ENCODE data around the gene TSGA10IP. TPM values are rescaled to one million over a fixed set of nuclear protein-coding genes. Genes with fewer than 3 reads are reported as not detected.

The TSGA10IP gene
- polyA plus RNA-seq, 1 donor, result 0.32 TPM

DNA sequence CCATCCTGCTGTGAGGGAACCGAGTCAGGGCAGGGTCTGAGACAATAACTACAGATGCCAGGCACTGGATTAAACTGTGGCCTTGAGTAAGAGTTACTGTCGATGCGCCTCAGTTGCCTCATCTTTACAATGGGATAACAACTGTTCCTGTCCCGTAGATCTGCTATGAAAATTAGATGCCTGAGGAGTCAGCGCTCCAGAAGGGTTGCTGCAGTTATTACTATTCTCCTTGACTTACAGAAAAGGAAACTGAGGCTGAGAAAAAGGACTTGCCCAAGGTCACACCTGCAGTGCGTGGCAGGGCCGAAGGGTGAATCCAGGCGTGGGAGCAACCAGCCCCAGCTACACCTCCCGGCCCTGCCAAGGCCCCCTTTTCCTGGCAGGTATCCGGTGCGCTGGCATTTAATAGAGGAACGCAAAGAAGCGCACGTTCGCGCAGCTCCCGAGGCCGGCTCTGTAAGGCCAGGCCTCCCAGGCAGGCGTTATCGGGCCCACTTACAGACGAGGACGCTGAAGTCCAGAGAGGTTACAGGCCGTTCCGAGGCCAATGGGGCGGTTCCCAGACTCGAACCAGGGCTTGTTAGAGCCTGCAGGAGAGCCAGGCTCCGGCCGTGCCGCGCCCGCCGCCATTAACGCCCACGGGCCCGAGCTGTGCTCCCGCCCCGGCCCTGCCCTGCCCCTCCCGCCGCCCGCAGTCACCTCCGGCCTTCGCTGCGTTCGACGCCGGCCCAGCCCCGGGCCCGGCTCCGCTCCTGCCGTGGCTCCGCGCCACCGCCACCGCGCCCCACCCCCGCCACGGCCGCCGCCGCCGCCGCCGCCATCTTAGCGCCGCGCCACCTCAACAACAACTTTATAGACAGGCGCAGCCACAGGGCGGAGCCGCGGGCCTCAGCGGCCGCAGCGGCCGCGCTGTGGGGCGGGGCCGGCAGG lies 26.8 kb upstream of the TSGA10IP start, which contains the start of gene C11orf68:
TSS of gene C11orf68 (minus strand) at position 852 of the 930 bp plus-strand sequence. CDS start at position 821, 31 bp downstream.
- peak; percentile 43 for DNase-seq

DNA sequence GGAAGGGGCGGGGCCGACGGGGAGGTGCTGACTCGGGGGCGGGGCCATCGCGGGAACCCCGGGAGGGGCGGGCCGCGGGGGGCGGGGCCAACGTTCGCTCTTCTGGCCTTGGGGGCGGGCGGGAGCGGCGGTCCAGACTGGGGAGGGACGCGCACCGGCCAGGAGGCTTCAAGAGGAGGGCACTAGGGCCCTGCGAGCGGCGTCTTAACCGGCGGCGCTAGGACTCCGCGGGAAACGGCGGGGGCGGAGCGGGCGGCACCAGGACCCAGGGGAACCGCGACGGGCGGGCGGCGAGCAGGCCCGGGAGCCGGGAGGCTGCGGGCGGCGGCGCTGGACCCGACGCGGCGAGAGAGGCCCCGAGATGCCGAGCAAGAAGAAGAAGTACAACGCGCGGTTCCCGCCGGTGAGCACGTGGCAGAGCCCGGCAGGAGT lies 26.1 kb upstream of the TSGA10IP start, which contains the start of gene DRAP1:
TSS of gene DRAP1 (plus strand) at position 286 of the 432 bp plus-strand sequence. CDS start at position 362, 76 bp downstream.
- DNase-seq, result peak; percentile 97

DNA sequence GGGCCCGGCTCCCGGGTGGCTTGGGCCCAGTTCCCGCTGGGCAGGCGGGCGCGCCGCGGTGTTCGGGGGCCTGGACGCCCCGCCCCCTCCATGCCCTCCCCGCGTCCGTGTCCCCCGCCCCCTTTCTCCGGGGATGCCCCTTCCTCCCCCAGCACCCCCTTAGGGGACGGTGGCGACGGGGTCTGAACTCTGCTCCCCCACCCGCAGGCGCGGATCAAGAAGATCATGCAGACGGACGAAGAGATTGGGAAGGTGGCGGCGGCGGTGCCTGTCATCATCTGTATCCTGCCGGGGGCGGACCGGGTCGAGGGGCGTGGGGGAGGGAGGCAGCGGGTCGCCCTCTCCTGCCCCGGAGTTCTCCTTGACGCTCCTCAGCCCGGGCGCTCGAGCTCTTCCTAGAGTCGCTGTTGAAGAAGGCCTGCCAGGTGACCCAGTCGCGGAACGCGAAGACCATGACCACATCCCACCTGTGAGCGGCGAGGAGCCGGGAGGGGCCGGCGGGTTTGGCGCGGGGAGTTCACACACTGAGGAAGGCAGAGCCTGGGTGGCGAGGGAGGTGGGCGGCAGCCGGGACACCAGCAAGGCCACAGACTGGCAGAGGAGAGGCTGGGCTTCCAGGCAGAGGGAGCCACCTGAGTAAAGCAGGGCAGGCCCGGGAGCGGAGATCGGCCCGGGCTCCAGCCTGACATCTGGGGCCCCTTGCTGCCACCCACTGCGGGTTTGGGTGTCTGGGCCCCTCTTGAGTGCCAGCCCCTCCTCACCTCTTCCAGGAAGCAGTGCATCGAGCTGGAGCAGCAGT lies 25.5 kb upstream of the TSGA10IP start:
- no peak for DNase-seq

DNA sequence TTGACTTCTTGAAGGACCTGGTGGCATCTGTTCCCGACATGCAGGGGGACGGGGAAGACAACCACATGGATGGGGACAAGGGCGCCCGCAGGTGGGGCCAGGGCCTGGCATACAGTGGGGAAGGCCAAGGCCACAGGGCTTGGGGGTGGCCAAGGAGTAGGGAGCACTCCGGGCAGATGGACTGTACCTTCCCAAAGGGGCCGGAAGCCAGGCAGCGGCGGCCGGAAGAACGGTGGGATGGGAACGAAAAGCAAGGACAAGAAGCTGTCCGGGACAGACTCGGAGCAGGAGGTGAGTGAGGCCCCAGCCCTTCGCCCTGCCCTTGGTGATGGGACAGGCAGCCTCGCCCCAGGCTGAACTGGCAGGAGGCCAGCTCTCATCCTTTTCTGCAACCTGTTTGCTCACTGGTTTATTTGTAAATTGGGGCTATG lies 24.9 kb upstream of the TSGA10IP start:
- no peak for DNase-seq

DNA sequence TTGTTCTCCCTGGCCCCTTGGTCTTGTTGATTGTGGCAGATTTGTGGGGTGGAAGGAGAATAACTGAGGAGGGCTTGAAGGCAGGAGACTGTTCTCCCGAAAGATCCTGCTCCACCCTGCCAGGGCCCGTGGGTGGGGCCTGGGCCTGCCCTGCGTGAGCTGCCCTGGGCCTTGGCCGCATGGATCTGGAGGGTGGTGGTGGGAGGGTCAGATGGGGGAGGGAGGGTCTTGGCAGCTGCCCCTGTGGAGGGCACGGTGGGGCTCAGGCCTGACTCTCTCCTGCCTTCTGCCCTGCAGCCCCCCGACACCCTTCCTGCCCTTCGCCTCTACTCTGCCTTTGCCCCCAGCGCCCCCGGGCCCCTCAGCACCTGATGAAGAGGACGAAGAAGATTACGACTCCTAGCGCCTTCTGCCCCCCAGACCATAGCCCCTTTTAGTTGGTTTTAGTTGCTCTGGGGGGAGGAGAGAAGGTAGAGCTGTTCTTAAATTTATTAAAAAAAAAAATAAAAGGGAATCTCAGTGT lies 24.2 kb upstream of the TSGA10IP start:
- DNase-seq, result no peak

DNA sequence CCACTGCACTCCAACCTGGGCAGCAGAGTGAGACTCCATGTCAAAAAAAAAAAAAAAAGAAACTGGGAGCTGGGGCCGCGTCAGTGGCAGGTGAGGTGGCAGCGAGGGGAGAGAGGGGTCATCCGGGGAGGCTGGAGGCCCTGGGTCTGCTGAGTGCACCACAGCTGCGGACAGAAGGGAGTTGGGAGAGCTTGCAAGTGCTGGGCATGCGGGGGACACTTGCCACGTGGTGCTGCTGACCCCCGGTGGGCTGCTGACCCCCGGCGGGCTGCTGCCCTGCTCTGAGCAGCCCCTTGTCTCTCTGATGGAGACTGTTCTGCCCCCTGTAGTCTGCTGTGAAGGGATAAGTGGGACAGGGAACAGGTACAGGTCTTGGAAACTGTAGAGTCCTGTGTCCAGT lies 23.4 kb upstream of the TSGA10IP start:
- DNase-seq, result no peak

DNA sequence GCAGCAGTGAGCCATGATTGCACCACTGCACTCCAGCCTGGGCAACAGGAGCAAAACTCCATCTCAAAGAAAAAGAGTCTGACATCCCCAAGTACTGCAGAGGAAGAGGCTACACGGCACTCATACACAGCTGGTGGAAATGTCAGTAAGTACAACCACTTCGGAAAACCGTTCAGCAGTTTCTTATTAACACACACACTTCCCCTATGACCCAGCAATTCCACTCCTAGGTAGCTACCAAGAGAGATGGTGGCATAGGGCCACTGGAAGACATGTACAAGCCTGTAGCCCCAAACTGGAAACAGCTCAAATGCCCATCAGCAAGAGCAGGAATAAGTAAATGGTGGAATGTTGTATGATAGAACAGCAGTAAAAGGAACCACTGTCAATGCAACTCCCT lies 22.7 kb upstream of the TSGA10IP start:
- DNase-seq, result no peak

DNA sequence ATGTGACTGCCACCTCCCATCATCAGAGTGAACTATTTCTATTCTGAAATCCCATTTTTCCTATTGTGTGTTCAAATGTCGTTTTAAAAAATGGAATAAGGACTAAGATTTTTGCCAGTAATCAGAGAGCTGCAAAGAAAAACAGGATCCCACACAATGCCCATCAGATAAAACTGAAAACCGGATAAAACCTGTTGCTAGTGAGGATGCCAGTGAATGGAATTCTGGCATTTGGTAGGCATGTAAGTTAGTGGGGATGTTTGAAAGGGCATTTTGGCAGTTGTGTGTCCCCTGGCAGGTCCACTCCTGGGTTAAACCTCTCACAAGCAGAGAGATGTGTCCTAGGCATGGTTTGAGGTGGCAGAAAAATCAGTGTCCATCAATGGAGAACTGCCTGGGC lies 19.9 kb upstream of the TSGA10IP start:
- no peak for DNase-seq

DNA sequence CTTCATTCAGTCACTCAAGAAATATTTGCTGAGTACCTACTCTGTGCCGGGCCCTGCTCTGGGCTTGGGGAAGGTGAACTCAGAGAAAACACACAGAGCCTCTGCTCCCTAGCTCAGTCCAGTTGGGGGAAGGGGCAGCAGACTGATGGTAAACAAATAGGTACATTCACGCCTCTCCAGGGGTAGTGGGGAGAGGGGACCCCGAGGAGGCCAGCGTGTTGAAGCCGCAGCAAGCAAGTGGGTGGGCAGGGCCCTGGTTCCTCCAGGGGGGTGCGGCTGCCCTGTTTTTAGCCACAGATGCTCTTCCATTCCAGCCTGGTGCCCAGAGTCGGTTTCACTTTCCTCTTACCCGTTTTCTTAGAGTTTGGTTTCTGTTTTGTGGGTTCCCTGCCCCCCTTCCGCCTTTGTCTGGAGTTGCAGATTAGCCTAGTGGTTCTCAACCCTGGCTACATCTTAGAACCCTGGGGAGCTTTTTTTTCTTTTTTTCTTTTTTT lies 17.3 kb upstream of the TSGA10IP start:
- DNase-seq, result no peak

DNA sequence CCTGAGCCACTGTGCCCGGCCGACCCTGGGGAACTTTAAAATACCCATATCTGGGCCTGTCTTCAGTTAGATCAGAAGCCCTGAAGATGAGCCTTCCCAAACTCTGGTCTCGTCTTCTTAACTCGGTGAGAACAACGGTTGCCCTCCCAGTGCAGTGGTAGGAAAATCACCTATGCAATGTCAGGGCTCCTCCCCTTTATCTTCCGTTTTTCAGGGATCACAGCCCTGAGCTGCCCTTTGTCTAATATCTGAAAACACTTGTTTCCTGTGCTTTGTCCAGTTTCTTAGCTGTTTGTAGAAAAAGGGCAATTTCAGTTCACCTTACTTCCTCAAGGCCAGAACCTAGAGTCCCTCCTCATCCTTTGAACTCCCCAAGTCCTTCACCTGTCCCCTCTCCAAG lies 16.6 kb upstream of the TSGA10IP start:
- no peak for DNase-seq

DNA sequence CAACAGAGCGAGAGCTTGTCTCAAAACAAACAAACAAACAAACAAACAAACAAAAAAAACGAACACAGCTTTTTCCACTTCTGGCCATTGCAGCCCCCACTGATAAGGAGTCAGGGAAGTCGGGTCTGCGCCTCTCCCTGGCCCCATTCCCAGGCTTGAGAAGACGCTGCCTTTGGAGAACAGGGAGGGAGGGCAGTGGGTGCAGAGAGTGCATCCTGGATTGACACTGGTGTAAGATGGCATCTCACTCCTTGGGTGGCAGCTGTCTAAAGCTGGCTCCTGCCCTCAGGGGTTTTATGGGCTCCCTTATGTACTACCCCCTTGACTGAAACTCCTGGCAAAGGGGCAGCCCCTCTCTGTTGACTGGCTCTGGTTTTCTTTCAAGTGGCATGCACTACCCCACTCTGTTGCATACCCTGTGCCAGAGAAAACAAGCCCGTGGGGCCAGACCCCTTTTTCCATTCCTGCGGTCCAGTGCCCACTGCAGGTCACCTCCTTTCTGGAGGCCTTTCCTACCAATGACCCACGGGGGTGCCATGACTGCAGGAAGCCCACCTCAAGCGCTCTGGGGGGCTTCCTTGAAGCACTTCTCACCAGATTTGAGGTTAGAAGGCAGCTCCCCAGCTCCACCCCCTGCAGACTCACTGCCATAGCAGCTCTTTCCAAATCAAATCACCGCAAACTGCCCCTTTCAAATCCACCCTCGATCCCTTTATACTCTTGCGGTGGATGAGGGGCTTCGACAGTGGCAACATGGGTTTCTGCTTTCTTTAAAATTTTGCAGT lies 13.3 kb upstream of the TSGA10IP start:
- no peak for DNase-seq

DNA sequence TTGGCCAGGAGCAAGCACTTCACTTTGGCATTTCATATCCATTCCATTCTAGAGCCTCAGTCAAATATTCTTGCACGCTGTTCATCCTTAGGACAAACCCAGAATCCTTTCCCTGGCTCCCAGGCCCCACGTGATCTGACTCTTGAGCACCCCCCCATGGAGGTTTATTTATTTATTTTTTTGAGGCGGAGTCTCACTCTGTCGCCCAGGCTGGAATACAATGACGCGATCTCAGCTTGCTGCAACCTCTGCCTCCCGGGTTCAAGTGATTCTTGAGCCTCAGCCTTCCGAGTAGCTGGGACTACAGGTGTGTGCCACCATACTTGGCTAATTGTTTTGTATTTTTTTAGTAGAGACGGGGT lies 12.7 kb upstream of the TSGA10IP start:
- DNase-seq, result no peak

DNA sequence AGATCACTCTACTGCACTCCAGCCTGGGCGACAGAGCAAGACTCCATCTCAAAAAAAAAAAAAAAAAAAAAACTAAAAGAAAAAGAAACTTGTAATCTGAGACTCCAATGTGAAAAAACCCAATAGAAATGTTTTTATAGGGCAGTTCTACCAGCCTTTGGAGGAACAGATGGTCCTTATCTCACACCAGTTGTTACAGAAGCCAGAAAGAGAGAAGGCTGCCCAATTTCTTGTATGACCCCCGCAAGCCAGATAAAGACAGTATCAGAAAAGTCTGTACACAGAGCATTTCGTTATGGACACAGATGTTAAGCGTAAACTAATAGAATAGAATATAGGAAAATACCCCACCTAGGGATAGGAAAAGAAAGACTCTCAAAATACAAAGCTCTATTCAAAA lies 11.3 kb upstream of the TSGA10IP start:
- DNase-seq, result no peak

DNA sequence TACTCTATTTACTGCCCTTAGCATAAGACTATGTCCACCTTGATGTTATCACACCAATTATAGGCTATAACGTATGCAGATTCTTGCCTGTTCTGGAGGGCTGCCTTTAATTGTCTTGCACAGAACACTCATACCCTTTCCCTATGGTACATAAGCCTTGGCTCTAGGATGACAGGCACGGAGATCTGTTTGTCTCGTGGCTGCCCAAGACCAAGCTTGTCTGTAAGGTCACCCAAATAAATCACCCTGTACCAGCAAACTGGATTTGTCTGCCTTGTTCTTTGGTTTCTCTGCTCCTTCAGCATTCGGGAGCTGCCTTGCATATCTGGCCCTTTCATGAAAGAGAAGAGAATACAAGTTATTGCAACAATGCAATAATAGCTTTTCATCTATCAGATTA lies 7.5 kb upstream of the TSGA10IP start:
- DNase-seq, result no peak

DNA sequence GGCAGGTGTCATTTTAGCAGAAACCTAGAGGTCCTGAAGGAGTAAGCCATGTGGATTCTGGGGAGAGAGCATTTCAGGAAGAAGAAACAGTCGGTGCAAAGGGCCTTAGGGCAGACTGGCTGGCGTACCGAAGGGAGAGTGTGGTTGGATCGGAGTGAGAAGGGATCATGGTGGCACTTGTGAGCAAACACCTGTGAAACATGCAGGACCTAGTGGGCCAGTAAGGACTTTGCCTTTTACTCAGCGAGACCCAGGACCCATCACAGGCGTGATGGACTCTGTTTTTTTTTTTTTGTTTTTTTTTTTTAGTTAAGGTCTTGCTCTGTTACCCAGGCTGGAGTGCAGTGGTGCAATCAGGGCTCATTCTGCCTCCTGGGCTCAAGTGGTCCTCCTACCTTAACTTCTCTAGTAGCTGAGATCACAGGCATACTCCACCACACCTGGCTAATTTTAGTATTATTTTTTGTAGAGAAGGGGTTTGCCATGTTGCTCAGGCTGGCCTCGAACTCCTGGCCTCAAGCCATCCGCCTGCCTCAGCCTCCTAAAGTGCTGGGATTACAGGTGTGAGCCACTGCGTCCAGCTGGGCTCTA lies 3.5 kb upstream of the TSGA10IP start:
- DNase-seq, result no peak

DNA sequence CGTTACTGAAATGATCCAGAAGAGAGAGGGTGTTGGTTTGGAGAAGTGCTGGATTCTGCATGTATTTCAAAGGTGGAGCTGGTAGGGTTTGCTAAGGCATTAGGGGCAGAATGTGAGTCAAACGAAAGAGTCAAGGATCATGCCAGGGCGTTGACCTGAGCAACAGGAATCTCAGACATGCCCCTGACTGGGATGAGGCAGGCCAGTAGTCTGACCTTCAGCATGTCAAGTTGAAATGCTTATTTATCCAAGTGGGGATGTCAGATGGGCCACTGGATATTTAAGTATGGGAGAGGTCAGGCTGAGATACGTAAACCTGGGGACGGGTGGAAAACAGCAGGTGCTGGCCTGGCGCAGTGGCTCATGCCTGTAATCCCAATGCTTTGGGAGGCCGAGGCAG lies 2.7 kb upstream of the TSGA10IP start:
- DNase-seq, result no peak

DNA sequence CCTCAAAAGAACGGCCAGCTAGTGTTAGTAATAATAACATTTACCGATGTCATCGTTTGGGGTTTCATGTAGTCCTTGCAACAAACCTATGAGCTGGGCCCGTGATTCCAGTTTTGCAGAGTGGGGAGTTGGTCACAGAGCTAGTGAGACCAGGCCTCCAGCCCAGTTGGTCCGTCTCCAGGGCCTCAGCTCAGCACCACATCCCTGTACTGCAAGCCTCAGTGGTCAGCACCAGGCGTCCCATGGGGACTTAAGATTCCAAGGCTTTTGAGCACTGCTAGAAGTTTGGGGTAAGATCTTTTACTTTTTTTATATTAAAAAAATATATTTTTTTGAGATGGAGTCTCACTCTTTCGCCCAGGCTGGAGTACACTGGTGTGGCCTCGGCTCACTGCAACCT lies 1.1 kb upstream of the TSGA10IP start:
- no peak for DNase-seq

DNA sequence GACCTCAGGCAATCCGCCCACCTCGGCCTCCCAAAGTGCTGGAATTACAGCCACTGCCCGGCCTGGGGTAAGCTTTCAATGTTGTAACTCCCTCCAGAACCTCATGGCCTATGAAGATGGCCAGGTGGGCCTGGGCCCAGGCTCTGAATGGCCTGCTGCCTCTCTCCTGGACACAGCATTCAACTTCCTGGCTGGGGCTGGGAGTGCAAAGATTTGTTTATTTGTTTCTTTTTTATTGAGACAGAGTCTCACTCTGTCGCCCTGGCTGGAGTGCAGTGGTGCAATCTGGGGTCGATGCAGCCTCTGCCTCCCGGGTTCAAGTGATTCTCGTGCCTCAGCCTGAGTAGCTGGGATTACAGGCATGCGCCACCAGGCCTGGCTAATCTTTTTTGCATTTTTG lies 513 bp upstream of the TSGA10IP start:
- DNase-seq, result no peak

DNA sequence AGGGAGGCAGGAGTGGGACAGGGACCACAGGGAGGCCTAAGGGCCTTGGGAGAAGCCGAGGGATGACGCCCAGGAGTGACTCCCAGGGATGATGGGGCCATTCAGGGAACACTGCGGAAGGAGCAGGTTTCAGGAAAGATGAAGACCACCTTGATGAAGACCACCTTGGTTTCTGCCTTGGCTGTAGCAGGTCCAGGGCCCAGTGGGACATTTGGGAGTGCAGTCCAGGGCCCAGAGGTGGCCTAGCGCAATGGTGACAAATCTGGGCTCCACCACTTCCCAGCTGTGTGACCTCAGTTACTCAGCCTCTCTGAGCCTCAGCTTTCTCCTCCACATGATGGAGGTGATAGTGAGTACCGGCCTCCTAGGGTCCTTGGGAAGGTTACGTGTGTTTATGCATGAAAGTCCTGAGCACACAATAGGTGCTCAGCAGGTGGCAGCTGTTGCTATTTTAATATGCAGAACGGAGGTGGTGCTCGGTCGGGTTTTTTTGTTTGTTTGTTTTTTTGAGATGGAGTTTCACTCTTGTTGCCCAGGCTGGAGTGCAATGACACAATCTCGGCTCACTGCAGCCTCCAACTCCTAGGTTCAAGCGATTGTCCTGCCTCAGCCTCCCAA lies 770 bp downstream of the TSGA10IP start:
- no peak for DNase-seq

DNA sequence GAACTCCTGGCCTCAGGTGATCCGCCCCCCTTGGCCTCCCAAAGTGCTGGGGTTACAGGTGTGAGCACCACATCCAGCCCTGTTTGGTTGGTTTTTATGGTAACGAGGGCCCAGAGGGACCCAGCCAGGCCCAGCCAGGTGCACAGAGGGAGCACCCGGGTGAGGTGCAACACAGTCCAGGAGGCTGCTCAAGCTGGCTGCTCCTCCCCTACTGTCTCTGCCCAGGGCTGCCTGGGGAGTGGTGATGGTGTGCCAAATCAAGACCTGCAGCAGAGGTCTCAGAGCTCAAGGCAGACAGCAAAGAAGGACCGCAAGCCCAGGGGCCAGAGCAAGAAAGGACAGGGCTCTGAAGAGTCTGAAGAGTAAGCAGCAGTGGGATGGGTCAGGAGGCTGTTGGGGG lies 1.4 kb downstream of the TSGA10IP start:
- DNase-seq, result no peak

DNA sequence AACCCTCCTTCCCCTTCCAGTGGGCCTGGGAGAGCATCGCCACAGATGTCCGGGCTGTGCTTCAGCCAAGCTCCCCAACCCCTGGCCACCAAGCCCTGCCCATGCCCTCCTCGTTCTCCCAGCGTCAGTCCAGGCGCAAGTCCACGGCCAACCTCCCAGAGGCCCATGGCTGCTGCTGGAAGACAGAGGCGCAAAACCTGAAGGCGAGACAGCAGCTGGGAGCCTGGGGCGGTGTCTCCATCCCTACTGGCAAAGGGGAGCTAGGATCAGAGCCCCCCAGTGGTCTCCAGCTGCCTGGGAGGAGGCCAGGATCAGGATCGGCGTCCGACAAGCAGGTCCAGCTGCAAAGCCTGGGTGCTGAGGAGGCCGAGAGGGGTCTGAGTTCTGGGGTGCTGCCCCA lies 1.9 kb downstream of the TSGA10IP start:
- no peak for DNase-seq
